CD4-positive, alpha-beta T cell treated with Interleukin-21 for 1 hour (primary cell): ENCODE results near the gene GRIK3.

Source experiments
- DNase-seq: peaks from one replicate; pipeline ENCODE4 v3.0.0-alpha.2; 2020

The GRIK3 gene

GRCh38 chr1:36752431-36752830, 281.9 kb downstream of the GRIK3 start:
- no peak for DNase-seq

- DNase-seq, result no peak
These were observed 282.8 kb downstream of the GRIK3 start for GRCh38 chr1:36751525-36751924.

GRCh38 chr1:36748466-36748865, 285.8 kb downstream of the GRIK3 start:
- DNase-seq, result no peak
